Measurements from ENCODE around the gene PTGES3. TPM values are rescaled to one million over a fixed set of nuclear protein-coding genes. Genes with fewer than 3 reads are reported as not detected.

Gene PTGES3
- total and polyA plus RNA-seq, 4 donors, result 65.0 to 94.1 (median 81.3) TPM

- Histone ChIP-seq H3K9me3 (ENCODE audit: control insufficient read depth in 4 of 4, low read length in 3 of 4) (no peaks in the 10 kb centered on the region), H3K9ac (ENCODE audit: low read depth in 1 of 2, low read length in 2 of 2) (no peak overlapping the region), H3K27me3 (ENCODE audit: control insufficient read depth in 4 of 4, insufficient read depth in 4 of 4, low read length in 3 of 4) (no peaks in the 10 kb centered on the region), H3K27ac (ENCODE audit: low read depth in 1 of 2, low read length in 2 of 2) (no peak overlapping the region), H3K4me3 (ENCODE audit: low read depth in 1 of 3, low read length in 3 of 3) (no peak overlapping the region), H3K36me3 (ENCODE audit: control insufficient read depth in 4 of 4, insufficient read depth in 3 of 4, low read depth in 1 of 4, low read length in 3 of 4) (peaks cover 18 to 44% (median 29%) of the 10 kb centered on the region in 4 donors), H3K4me1 (ENCODE audit: control insufficient read depth in 4 of 4, insufficient read depth in 4 of 4, low read length in 3 of 4) (peaks cover 11 to 35% (median 21%) of the 10 kb centered on the region in 4 donors)
- 77% methylated on average over 1 of the region's 1 CpG for WGBS
- no peak for DNase-seq (ENCODE audit: low spot score)
- TF ChIP-seq FOXA2 (IDR thresholded peaks at IDR 0.05) (no peak), EGR1 (IDR thresholded peaks at IDR 0.05; ENCODE audit: low read depth in 2 of 2) (no peak), HNF4A (conservative IDR thresholded peaks at IDR 0.05) (no peak), YY1 (IDR thresholded peaks at IDR 0.05) (no peak)
Measured at GRCh38 chr12:56718149-56718548, 30.1 kb upstream of the PTGES3 start.

- H3K27ac ChIP-seq (ENCODE audit: low read depth in 1 of 2, low read length in 2 of 2), result no peak overlapping the region
- H3K4me1 ChIP-seq (ENCODE audit: control insufficient read depth in 4 of 4, insufficient read depth in 4 of 4, low read length in 3 of 4), result peaks cover 9 to 26% (median 15%) of the 10 kb centered on the region in 4 donors
- no peaks in the 10 kb centered on the region for H3K9me3 ChIP-seq (ENCODE audit: control insufficient read depth in 4 of 4, low read length in 3 of 4)
- no peak overlapping the region for H3K9ac ChIP-seq (ENCODE audit: low read depth in 1 of 2, low read length in 2 of 2)
- DNase-seq (ENCODE audit: low spot score), result no peak
- H3K36me3 ChIP-seq (ENCODE audit: control insufficient read depth in 4 of 4, insufficient read depth in 3 of 4, low read depth in 1 of 4, low read length in 3 of 4), result peaks cover 21 to 54% (median 37%) of the 10 kb centered on the region in 4 donors
- H3K27me3 ChIP-seq (ENCODE audit: control insufficient read depth in 4 of 4, insufficient read depth in 4 of 4, low read length in 3 of 4), result no peaks in the 10 kb centered on the region
- 92% methylated on average over 4 of the region's 4 CpGs for WGBS
- no peak overlapping the region for H3K4me3 ChIP-seq (ENCODE audit: low read depth in 1 of 3, low read length in 3 of 3)
- TF ChIP-seq RAD21 (IDR thresholded peaks at IDR 0.05), result no peak
Measured at GRCh38 chr12:56716933-56717880, 29.1 kb upstream of the PTGES3 start.

GRCh38 chr12:56716458-56716857, 28.4 kb upstream of the PTGES3 start:
- peaks cover 23 to 55% (median 38%) of the 10 kb centered on the region in 4 donors for H3K36me3 ChIP-seq (ENCODE audit: control insufficient read depth in 4 of 4, insufficient read depth in 3 of 4, low read depth in 1 of 4, low read length in 3 of 4)
- H3K27ac ChIP-seq (ENCODE audit: low read depth in 1 of 2, low read length in 2 of 2), result no peak overlapping the region
- no peak for TF ChIP-seq HNF4A (conservative IDR thresholded peaks at IDR 0.05)
- TF ChIP-seq ZBTB33 (IDR thresholded peaks at IDR 0.05), result no peak
- TF ChIP-seq ATF3 (IDR thresholded peaks at IDR 0.05), result no peak
- no peak for TF ChIP-seq RXRA (IDR thresholded peaks at IDR 0.05)
- TF ChIP-seq HNF4G (IDR thresholded peaks at IDR 0.05), result no peak
- no peak for TF ChIP-seq MAX (IDR thresholded peaks at IDR 0.05)
- TF ChIP-seq EGR1 (IDR thresholded peaks at IDR 0.05; ENCODE audit: low read depth in 2 of 2), result no peak
- no peak for TF ChIP-seq NR2F2 (IDR thresholded peaks at IDR 0.05)
- TF ChIP-seq GABPA (IDR thresholded peaks at IDR 0.05 in 1 of 2, conservative IDR thresholded peaks at IDR 0.05 in 1 of 2), result no peak
- TF ChIP-seq FOXA1 (IDR thresholded peaks at IDR 0.05), result no peak
- TF ChIP-seq REST (IDR thresholded peaks at IDR 0.05), result no peak
- TF ChIP-seq TAF1 (conservative IDR thresholded peaks at IDR 0.05), result no peak
- TF ChIP-seq CTCF (IDR thresholded peaks at IDR 0.05; ENCODE audit: low read depth, low read length, missing input control), result no peak
- no peak for TF ChIP-seq SP1 (IDR thresholded peaks at IDR 0.05)
- TF ChIP-seq RAD21 (IDR thresholded peaks at IDR 0.05), result no peak
- TF ChIP-seq YY1 (IDR thresholded peaks at IDR 0.05), result no peak
- H3K4me3 ChIP-seq (ENCODE audit: low read depth in 1 of 3, low read length in 3 of 3), result no peak overlapping the region
- no peak for DNase-seq (ENCODE audit: low spot score)
- H3K9ac ChIP-seq (ENCODE audit: low read depth in 1 of 2, low read length in 2 of 2), result no peak overlapping the region
- H3K27me3 ChIP-seq (ENCODE audit: control insufficient read depth in 4 of 4, insufficient read depth in 4 of 4, low read length in 3 of 4), result no peaks in the 10 kb centered on the region
- WGBS, result 87% methylated on average over 1 of the region's 1 CpG
- no peaks in the 10 kb centered on the region for H3K9me3 ChIP-seq (ENCODE audit: control insufficient read depth in 4 of 4, low read length in 3 of 4)
- H3K4me1 ChIP-seq (ENCODE audit: control insufficient read depth in 4 of 4, insufficient read depth in 4 of 4, low read length in 3 of 4), result peaks cover 6 to 20% (median 9%) of the 10 kb centered on the region in 4 donors

All from liver (tissue), 9 donors.